GM21360 (cell line): ENCODE measurements around the gene CDH13.
A peak's percentile ranks its signal among the peaks of the same experiment; 100 is the strongest.

Source experiments
- ATAC-seq: cut with Tn5 transposase; IDR thresholded peaks from one replicate; pipeline ENCODE4 v1.9.1; 2021; ENCODE audit warnings: mild to moderate bottlenecking, moderate library complexity; ENCODE audit not compliant: unreplicated experiment

The CDH13 gene

DNA sequence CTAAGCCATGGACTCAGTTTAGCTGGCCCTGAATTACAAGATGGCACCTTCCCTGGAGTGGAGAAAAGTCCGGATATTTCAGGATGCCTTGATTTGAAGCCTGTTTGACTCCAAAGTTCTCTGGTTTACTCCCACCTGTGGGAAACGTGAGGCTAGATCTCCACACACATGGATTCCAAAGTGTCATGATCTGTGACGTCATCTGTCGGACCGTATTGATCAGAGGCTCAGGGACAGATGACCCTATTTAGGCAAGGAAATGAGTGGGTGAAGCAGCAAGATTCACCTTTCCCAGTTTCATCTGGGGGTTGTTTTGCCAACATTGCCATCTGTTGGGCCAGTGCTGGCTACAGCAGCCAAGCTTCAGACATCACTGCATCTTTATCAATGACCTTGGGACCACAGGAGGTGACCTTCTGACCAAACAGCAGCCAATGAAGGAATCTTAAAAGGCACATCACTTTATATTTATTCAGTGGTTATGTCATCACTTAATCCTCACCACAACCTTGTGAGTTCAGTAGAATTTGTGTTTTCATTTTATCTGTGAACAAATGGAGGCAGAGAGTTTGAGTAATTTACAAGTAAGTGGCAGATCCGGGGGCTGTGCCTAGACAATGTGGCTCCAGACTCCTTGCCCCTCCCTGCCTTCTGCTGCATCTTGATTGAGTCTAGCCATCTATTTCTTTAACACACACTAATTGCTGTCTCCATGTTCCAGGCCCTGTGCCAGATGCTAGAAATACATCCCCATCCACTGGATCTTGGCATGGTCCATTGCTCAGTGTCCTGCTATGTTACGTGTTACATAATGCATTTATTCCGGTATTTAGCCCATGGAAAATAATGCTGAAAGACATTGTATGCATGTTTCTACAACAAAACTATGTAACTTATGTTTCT lies 1.5 kb upstream of the CDH13 start:
- no peak for ATAC-seq

DNA sequence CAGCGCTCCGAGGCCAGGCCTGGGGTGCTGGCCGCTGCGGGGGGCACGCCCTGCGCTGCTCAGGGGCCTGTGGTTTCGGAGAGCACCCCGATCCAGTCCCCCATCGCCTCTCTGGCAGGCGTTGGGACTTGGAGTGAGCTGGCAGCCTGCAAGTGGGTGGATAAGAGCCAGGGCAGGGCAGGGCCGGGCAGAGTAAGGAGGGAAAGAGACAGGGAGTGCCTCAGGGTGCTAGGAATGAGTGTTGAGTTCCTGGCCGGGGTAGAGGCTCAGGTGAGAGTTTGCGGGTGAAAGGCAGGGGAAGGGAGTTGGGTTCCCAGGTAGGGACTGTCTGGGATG lies 1.3 kb downstream of the CDH13 start:
- no peak for ATAC-seq

- no peak for ATAC-seq
Observed at GRCh38 chr16:82628711-82629110, 1.9 kb downstream of the CDH13 start.

GRCh38 chr16:82629441-82630027 lies 2.8 kb downstream of the CDH13 start:
- no peak for ATAC-seq

- ATAC-seq: no peak
Observed at GRCh38 chr16:82630219-82630618, 3.5 kb downstream of the CDH13 start.

DNA sequence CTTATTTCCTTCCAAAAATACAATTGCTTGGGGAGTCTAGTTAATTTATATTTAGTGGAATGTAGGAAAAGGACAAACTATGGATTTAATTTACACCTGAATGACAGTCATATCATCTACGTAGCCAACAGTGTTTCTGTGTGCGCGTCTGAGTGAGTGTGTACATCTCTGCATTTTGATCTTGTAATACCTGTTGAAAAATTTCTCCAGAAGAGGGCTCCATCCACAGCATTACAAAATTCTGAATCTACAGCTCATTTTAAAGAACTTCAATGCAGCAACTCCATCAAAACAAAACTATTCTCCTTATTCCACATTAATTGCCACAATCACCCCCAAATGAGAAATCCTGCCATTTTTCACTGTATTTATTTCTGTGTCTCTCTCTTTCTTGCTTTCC lies 3.9 kb downstream of the CDH13 start:
- no peak for ATAC-seq

GRCh38 chr16:82631701-82632685 lies 5.2 kb downstream of the CDH13 start:
- no peak for ATAC-seq

GRCh38 chr16:82633964-82634600 lies 7.3 kb downstream of the CDH13 start:
- no peak for ATAC-seq

DNA sequence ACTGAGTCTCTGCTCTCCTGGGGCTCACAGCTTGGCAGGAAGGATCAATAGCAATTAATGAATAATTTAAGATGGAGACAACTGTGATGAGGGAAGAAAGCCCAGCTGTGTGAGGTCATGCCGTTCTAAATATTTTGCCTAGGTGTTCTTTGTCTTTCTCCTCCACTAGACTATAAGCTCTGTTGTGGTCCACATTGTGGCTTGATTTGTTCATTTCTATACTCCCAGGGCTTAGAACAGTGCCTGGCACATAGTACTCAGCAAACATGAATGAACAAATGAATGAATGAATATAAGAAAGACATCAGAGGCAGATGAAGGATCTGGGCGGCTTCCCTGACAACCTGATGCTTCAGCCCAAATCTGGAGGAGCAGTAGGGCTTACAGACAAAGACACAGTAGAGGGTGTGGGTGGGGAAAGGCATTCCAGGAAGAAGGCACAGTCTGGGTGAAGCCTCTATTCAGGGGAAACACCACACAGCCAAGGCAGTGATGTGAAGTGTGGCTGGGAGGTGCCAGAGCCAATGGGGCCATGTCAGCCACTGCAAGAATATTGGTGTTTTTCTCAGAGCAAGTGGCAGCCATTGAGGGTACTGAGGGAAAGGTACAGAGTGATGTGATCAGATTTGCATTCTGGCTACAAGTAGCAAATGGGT lies 8.3 kb downstream of the CDH13 start:
- ATAC-seq: no peak

GRCh38 chr16:82636485-82636884 lies 9.7 kb downstream of the CDH13 start:
- ATAC-seq: no peak

DNA sequence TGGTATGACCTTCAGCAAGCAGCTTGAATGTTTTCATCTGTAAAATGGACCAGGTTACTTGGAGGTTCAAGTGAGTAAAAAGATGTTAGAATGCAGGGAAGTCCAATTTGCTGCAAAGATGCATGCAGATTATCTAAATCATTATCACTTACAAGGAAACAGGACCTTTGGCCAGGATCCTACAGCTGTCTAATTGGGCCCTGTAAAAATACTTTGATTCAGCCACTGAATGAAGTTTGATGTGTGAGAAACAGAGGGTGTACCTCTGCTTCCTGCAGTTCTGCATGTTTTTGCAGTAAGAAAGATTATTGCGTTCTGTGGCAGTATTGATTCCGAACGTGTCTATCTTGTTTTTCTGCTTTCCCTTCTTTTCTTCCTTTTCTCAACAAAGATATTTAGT lies 10.2 kb downstream of the CDH13 start:
- ATAC-seq: no peak

DNA sequence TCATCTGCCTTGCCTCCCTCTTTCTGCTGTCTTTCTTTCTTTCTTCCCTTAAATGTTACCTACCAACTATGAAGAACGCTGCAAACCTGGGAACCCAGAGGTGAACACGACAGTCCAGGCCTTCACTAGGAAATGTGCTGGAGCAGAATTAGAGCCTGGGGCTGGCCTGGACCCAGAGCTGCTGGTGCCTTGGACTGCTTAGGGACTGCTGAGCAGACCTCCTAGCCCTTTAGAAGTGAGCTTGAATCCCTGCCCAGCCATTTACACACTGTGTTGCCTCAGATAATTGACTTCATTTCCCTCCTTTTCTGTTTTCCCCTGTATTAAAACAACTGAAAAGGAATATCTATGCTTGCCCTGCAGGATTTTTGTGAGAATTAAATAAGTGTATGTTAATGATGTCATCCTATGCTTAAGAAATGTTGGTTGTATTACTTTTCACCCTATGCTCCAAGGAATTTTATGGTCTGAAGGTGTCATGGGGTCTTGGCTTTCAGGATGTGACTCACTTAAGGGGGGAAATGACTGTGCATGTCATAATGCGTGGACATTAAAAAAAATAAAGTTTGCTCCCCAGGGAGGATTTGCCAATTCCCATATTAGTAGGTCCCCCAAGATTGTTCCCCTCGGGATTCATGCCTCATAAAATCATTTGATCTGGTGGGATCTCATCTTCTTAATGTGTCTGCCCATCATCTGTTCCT lies 11.5 kb downstream of the CDH13 start:
- no peak for ATAC-seq

- no peak for ATAC-seq
Observed at GRCh38 chr16:82639263-82639662, 12.5 kb downstream of the CDH13 start.

GRCh38 chr16:82639666-82640336 lies 13.0 kb downstream of the CDH13 start:
- peak; percentile 74 for ATAC-seq

GRCh38 chr16:82641336-82641984 lies 14.7 kb downstream of the CDH13 start:
- no peak for ATAC-seq

DNA sequence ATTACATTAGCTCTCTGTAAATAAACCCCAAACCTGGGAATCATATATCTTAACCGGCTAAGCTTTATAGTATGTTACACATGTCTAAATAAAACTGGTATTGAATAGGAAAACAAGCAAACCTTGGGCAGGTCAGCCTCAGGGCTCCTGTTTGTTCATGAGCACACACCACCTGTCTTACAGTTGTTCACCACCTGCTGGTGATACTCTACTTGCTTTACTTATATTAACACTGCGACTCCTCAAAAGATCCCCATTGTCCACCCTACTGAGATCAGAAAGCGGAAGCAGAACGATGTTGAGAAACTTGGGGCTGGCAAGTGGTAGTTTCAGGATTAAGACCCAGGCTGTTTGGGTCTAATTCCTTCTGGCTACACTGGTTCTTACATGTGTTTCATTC lies 16.4 kb downstream of the CDH13 start:
- ATAC-seq: no peak

- no peak for ATAC-seq
Observed at GRCh38 chr16:82643936-82644630, 17.3 kb downstream of the CDH13 start.

DNA sequence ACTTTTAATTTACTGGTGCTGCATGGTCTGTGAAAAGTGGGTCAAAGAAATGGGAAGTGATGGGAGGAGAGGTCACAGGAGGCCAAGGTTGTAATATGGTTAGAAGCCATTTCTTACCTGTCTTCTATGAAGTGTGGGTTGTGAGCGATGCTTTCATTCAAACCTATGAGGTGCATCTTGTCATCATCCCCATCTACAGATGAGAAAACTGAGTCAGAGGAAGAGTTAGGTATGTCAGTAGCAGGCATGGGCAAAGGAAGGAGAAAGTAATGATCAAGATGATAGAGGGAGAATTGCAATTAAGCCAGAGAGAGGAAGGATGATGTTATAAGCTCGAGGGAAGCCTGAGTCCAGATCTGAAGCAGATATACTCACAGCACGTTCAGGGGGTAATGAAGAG lies 19.7 kb downstream of the CDH13 start:
- no peak for ATAC-seq
